H1 (cell line): ENCODE data around the gene PSD2.

Experiments
- ATF3 ChIP-seq: IDR thresholded peaks from 2 replicates; pipeline ENCODE4 v1.6.1; 2011; ENCODE audit warnings: low read depth, mild to moderate bottlenecking, low read length; ENCODE audit not compliant: insufficient read depth
- BCL11A ChIP-seq, 2 experiments: IDR thresholded peaks; one replicate each; pipeline ENCODE4 v1.6.1; 2011; ENCODE audit warnings: low read depth in 2 of 2, low read length in 2 of 2, mild to moderate bottlenecking in 2 of 2
- CTCF ChIP-seq, 3 experiments: IDR thresholded peaks; 1 replicate in 2 of 3; 2 replicates in 1 of 3; pipeline versions ENCODE4 v1.5.1 to v1.6.1; 2011; ENCODE audit warnings: low read length in 3 of 3, mild to moderate bottlenecking in 3 of 3, inconsistent platforms in 2 of 3, low read depth in 1 of 3, moderate library complexity in 1 of 3; ENCODE audit not compliant: insufficient read depth in 1 of 3; ENCODE audit errors: control extremely low read depth in 1 of 3
- EP300 ChIP-seq, 2 experiments: IDR thresholded peaks; 1 replicate in 1 of 2; 2 replicates in 1 of 2; pipeline ENCODE4 v1.6.1; 2011 to 2012; ENCODE audit warnings: low read depth in 2 of 2, low read length in 2 of 2, mild to moderate bottlenecking in 2 of 2, borderline replicate concordance in 1 of 2, inconsistent platforms in 1 of 2, moderate library complexity in 1 of 2
- EZH2 ChIP-seq: fragments of 200-600 bp; sonication (generic); IDR thresholded peaks from 2 replicates; pipeline ENCODE4 v1.7.1; 2012; ENCODE audit warnings: low read depth, mild to moderate bottlenecking, moderate library complexity, low read length, inconsistent platforms; ENCODE audit not compliant: severe bottlenecking
- HDAC6 ChIP-seq: IDR thresholded peaks from one replicate; pipeline ENCODE4 v1.7.1; 2012; ENCODE audit warnings: low read depth, mild to moderate bottlenecking, inconsistent platforms, low read length, moderate library complexity
- NRF1 ChIP-seq: IDR thresholded peaks from 2 replicates; pipeline ENCODE4 v1.6.1; 2011; ENCODE audit warnings: mild to moderate bottlenecking, low read depth, low read length, improper control_type of control experiment
- POLR2A ChIP-seq, 2 experiments: IDR thresholded peaks; 1 replicate in 1 of 2; 2 replicates in 1 of 2; pipeline ENCODE4 v1.6.1; 2011; ENCODE audit warnings: low read depth in 2 of 2, low read length in 2 of 2, mild to moderate bottlenecking in 2 of 2; ENCODE audit errors: control extremely low read depth in 1 of 2
- POLR2AphosphoS5 ChIP-seq: IDR thresholded peaks from 2 replicates; pipeline ENCODE4 v1.6.1; 2011; ENCODE audit warnings: low read depth, low read length
- SUZ12 ChIP-seq: fragments of 200-600 bp; sonication (generic); IDR thresholded peaks from 2 replicates; pipeline ENCODE4 v1.6.1; 2012; ENCODE audit warnings: mild to moderate bottlenecking, inconsistent platforms, low read length, moderate library complexity, mixed read lengths
- TAF7 ChIP-seq: optimal IDR thresholded peaks from 2 replicates; pipeline ENCODE3; 2011; ENCODE audit warnings: low read depth, mild to moderate bottlenecking, inconsistent platforms, low read length, moderate library complexity, borderline replicate concordance
- USF2 ChIP-seq: IDR thresholded peaks from 2 replicates; pipeline ENCODE4 v1.6.1; 2011; ENCODE audit warnings: low read length, improper control_type of control experiment
- YY1 ChIP-seq: IDR thresholded peaks from 2 replicates; pipeline ENCODE4 v1.6.1; 2011; ENCODE audit warnings: low read depth, mild to moderate bottlenecking, low read length
- ZNF274 ChIP-seq: IDR thresholded peaks from 2 replicates; pipeline ENCODE4 v1.7.0; 2012; ENCODE audit warnings: low read length, borderline replicate concordance; ENCODE audit errors: extremely low read depth

- TF ChIP-seq NRF1 (no peak), CTCF (IDR thresholded peaks at IDR 0.05; ENCODE audit: control extremely low read depth in 1 of 3, insufficient read depth in 1 of 3, low read depth in 1 of 3, low read length in 3 of 3) (no peak), ZNF274 (no peak), YY1 (no peak), EP300 (IDR thresholded peaks at IDR 0.05; ENCODE audit: borderline replicate concordance in 1 of 2, low read depth in 2 of 2, low read length in 2 of 2) (no peak), EZH2 (no peak), BCL11A (IDR thresholded peaks at IDR 0.05; ENCODE audit: low read depth in 2 of 2, low read length in 2 of 2) (no peak), USF2 (no peak), POLR2A (IDR thresholded peaks at IDR 0.05; ENCODE audit: control extremely low read depth in 1 of 2, low read depth in 2 of 2, low read length in 2 of 2) (no peak), SUZ12 (no peak), POLR2AphosphoS5 (no peak), HDAC6 (no peak), ATF3 (no peak), TAF7 (no peak)
Measured at GRCh38 chr5:139817970-139818369, 22.4 kb downstream of the PSD2 start.
